GM13976 (cell line): ENCODE measurements around the gene ADPRHL1.

Source experiments
- DNase-seq: peaks from one replicate; pipeline ENCODE4 v3.0.0; 2012; ENCODE audit warnings: low spot score
- in situ Hi-C: fragments of 300-500 bp; cut with MboI; formaldehyde crosslinking; loops from one replicate; pipeline ENCODE4 v1.12.0; 2022; ENCODE audit warnings: low sequenced_read_pairs, mixed read lengths, inconsistent platforms; ENCODE audit not compliant: unreplicated experiment
- TF ChIP-seq, protein P1 (sequence below): IDR thresholded peaks from 2 replicates; pipeline ENCODE4 v1.5.1; 2012; ENCODE audit warnings: borderline replicate concordance, mild to moderate bottlenecking; ENCODE audit not compliant: insufficient read depth; ENCODE audit errors: extremely low read depth, missing control alignments, control extremely low read depth

ADPRHL1 gene

DNA sequence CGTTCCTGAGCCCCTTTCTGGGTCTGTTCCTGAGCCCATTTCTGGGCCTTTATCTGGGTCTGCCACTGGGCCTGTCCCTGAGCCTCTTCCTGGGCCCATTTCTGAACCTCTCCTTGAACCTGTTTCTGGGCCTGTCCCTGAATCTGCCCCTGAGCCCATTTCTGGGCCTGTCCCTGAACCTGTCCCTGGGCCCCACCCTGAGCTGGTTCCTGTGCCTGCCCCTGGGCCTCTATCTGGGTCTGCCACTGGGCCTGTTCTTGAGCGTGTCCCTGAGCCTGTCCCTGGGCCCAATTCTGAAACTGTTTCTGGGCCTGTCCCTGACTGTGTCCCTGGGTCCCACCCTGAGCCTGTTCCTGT lies 48.9 kb downstream of the ADPRHL1 start:
- DNase-seq = no peak
- TF ChIP-seq, protein P1, sequence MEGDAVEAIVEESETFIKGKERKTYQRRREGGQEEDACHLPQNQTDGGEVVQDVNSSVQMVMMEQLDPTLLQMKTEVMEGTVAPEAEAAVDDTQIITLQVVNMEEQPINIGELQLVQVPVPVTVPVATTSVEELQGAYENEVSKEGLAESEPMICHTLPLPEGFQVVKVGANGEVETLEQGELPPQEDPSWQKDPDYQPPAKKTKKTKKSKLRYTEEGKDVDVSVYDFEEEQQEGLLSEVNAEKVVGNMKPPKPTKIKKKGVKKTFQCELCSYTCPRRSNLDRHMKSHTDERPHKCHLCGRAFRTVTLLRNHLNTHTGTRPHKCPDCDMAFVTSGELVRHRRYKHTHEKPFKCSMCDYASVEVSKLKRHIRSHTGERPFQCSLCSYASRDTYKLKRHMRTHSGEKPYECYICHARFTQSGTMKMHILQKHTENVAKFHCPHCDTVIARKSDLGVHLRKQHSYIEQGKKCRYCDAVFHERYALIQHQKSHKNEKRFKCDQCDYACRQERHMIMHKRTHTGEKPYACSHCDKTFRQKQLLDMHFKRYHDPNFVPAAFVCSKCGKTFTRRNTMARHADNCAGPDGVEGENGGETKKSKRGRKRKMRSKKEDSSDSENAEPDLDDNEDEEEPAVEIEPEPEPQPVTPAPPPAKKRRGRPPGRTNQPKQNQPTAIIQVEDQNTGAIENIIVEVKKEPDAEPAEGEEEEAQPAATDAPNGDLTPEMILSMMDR = no peak
- in situ Hi-C loops = no loop called here

DNA sequence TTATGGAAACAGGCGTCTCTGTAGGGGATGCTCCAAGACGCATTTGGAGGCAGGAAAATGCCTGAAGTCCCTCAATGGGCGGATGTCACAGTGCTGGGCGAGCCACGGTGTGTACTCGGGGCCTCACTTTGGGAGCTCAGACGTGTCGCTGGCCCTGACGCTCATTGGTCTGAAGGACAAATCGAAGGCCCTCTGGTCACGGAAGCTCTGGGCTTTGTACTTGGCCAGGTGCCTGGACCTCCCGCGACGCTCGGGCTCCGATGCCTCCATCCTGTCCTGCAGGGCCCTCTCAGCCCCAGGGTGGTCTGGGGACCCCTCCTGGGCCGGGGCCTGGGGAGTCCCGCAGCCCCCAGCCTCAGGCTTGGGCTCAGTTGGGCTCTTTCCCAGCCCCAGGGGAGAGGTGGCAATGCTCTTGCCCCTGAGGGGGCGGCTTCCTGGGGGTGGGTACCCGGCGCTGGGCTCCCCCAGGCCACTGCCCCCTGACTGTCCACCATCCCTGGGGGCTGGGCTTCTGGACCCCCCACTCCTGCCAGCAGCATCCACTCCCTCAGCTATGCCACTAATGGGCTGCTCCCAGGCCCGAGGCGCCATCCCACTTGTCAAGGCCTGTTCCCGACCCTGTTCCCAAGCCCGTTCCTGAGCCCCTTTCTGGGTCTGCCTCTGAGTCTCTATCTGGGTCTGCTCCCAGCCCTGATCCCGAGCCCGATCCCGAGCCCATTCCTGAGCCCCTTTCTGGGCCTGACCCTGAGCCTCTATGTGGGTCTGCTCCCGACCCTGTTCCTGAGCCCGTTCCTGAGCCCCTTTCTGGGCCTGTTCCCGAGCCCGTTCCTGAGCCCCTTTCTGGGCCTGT lies 49.8 kb downstream of the ADPRHL1 start:
- TF ChIP-seq, protein P1 = no peak
- in situ Hi-C loops = no loop called here
- no peak for DNase-seq

DNA sequence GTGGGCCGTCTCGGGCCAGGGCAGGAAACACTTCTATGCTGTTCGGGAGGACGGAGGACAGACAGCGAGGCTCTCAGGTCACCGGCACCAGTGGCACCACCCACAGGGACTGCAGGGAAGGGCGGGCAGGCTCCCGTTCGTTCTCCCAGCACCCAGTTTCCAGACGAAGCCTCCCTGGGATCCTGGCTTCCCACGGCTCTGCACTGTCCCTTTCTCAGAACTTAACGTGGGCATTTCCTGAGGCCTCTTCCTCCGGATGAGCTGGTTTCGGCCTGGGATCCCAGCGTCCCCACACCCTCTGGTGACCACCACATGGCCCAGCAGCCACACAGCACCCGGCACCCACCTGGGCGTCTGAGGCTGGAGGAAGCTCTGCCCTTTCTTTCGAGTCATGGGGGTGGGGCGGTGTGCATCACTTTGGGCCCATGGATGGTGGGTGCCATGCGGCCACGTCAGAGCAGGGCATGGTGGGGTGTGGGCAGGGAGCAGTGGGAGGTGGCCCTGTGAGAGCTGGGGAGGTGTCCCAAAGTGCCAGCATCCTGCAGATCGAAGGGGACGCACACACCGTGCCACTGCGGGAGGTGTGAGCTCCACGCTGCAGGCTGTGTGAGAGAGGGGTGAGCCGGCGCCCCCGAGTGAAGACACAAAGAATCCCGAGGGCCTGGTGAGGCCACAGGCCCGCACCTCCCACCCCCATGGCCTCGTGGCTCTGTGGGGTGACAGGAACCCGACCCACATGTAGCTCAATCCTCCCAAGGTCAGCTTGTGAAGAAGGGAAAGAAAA lies 50.6 kb downstream of the ADPRHL1 start:
- TF ChIP-seq, protein P1 = no peak
- in situ Hi-C loops = no loop called here
- no peak for DNase-seq

DNA sequence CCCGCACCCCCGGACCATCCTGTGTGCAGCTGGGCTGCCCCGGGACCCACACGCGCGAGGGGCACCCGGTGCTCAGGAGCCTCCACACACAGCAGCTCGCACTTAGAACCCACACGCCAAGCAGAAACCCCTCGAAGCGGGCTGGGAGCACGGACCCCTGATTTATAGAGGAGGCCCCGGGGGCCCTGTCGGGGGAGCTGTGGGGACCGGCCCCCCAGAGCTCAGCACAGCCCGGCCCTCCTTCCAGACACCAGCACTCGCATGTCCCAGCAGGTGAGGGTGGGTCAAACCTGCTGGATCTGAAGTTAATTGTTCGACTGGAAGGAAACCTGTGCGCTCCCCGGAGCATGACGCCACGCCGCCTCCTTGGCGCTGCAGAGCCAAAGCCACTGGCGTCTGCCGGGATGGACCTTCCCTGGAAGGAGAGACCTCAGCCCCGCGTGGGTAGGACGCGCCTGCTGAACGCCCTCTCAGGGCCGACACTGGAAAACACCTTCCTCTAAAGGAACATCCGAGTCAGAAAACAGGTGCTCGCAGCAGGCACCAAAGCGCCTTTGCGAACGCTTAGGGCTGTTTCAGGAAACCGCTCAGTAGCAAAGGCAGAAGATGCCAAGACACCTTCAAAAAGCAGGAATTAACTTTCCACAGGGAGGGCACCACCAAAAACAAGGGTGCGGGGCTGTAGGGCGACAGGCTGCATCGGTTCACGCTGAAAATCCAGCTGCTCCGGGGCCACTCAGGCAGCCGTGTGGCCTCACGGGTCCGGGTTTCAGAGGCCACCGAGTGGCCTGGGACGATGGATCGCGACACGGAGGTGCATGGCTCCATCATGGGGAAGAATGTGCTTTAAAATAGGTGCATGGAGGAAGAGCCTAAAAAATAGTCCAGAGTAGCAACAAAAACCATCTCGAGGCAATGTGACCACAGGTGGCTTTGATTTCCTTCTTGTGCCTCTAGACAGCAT lies 51.6 kb downstream of the ADPRHL1 start:
- in situ Hi-C loops = no loop called here
- TF ChIP-seq, protein P1 = no peak
- DNase-seq = no peak

DNA sequence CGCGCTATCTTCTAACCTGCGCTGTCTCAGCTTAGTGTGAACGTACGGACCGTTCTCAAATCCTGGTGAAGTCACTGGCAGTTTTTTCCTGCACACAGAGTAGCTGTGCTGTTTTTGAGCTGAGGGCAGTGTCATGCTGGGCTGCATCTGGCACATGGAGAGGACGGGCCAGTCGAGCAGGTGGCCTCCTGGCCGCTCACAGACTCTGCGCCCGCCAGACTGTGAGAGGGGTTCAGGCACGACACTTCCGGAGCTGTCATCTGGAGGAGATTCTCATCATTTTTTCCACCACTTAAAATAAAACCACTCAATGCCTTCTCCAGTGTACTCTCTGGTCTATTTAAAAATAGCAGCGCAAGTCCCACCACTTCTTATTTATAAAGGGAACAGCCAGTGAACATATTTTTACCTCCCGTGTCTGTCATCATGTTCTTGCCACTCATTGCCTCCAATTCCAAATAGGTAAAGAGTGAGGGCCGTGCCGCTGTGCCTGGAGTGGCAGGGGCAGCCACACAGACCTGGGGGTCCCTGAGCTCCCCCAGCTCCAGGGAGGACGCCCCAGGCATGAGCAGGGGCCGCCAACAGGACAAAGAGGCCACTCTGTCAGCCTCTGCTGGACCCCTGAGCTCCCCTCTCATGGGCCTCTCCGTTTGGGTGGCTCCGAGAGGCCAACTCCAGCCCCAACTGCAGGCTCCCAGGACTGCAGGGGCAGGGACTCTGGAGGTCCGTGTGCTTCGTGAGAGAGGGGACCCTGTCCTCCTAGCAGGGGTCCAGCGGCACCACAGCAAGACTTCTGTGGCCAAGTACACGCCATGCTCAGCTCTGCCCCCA lies 52.5 kb downstream of the ADPRHL1 start:
- TF ChIP-seq, protein P1 = no peak
- in situ Hi-C loops = no loop called here
- no peak for DNase-seq
